Stimulated activated CD4-positive, alpha-beta T cell treated with anti-CD3 and anti-CD28 coated beads, Interleukin-1b, Interleukin-23, amount 100 ng/mL, for 24 hours (primary cell): ENCODE measurements around the gene SLC25A47.

Source experiments
- DNase-seq, 4 experiments: peaks; one replicate each; pipeline ENCODE4 v3.0.0-alpha.2; 2020; ENCODE audit warnings: low read depth in 4 of 4, low spot score in 1 of 4

The SLC25A47 gene

DNA sequence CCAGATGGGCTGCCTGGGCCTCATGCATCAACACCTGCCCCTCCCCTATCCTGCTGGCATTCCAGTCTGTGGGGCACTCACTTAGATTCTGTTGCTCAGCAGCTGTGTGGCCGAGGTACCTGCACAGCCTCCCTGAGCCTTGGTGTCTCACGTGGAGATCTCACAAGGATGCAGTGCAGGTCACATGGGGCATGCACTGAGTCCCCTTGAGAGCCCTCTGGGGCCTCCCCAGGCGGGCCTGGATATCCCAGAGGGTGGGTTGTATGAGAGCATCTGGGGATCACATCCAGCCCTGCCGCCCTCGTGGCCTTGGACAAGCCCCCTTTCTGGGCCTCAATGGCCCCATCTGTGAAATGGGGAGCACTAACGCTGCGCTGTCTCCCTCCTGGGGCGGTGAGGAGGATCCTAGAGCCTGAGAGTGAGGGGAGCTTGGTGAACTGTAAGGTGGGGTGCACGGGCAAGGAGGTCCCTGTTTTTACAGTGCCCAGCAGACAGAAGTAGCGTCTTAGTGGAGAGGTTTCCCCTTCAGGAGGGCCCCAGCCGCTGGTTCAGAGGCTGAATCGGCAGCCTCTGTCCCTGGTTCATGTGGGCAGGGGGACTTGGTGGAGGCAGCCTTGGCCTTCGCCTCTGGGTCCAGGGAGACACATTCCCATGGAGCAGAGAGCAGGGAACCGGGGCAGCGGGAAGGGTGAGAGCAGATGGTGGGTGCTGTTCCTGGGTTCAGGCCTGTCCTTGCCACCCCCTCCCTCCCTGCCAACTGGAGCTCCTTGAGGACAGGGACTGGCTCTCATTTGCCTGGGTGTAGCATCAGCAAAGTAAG, 791 bp upstream of the SLC25A47 start:
- no peak for DNase-seq

DNA sequence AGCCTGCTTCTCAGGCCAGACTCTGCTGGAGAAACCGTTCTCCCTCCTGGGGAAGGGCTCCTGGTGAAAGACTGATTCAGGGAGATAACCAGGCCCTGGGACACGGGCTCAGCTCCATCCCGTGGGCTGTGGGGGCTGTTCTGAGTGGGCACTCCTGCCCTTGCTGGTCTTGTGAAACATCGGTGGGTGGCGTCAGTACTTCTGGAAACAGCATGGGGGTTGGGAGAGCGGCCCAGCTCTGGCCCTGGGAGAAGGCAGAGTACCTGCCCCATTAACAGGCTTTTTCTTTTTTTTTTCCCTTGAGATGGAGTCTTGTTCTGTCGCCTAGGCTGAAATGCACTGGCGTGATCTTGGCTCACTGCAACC, 786 bp downstream of the SLC25A47 start:
- DNase-seq = no peak

DNA sequence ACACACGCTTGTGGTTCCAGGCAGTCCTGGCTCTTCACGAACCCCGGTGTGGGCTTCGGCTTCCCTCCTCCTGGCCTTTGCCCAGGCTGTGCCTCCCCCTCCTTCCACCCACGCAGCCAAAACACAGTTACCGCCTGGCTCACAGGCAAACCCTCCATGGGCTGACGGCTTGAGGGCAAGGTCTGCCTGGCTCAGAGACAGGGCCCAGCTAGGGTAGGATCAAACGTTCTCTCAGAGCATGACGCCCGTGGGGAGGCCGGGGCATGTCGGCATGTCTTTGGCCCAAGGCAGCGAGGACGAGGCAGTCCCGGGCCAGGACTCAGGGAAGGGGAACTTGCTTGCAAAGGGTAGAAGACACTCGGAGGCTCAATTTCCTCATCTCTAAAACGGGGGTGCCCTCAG, 2.1 kb downstream of the SLC25A47 start:
- no peak for DNase-seq

DNA sequence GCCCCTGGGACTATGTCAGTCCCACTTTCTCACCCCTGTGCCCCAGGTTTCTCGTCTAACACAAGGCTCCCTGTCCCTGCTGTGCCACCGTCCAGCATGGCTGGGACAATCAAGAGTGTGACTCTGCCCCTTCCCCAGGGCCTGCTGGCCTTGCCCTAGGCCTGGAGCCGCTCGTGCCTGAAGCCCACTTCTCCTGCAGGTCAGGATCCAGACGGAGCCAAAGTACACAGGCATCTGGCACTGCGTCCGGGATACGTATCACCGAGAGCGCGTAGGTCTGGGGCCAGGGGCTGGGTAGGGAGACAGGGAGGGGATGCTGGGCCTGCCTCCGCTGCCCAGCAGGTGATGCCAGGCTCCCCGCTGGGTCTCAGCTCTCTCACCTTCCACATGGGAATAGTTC, 2.8 kb downstream of the SLC25A47 start:
- no peak for DNase-seq

DNA sequence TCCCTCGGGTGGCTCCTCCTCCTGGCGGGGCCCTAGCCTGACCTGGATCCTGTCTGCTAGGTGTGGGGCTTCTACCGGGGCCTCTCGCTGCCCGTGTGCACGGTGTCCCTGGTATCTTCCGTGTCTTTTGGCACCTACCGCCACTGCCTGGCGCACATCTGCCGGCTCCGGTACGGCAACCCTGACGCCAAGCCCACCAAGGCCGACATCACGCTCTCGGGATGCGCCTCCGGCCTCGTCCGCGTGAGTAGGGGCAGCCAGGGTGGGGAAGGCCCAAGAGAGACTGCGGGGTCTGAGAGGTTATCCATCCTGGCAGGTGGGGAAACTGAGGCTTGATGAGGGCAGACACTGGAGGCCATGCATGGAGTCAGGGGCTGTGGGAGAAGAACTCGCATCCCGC, 4.0 kb downstream of the SLC25A47 start:
- no peak for DNase-seq

DNA sequence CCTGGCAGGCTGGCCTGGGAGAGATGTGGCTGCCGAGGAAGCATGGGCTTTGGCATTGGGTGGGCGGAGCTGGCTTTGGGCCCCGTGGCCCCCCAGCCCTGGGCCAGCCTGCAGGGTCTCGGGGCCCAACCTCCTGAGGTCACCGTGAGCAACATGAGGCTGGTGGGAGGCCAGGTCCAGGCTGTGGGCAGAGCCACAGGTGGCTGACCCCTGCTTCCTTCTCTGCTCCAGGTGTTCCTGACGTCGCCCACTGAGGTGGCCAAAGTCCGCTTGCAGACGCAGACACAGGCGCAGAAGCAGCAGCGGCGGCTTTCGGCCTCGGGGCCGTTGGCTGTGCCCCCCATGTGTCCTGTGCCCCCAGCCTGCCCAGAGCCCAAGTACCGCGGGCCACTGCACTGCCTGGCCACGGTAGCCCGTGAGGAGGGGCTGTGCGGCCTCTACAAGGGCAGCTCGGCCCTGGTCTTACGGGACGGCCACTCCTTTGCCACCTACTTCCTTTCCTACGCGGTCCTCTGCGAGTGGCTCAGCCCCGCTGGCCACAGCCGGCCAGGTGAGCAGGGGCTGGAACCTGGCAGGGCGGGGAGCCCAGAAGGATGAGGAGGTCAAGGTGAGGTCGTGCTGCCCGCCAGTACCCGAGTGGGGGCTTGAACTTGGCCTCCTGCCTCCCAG, 5.5 kb downstream of the SLC25A47 start:
- no peak for DNase-seq

DNA sequence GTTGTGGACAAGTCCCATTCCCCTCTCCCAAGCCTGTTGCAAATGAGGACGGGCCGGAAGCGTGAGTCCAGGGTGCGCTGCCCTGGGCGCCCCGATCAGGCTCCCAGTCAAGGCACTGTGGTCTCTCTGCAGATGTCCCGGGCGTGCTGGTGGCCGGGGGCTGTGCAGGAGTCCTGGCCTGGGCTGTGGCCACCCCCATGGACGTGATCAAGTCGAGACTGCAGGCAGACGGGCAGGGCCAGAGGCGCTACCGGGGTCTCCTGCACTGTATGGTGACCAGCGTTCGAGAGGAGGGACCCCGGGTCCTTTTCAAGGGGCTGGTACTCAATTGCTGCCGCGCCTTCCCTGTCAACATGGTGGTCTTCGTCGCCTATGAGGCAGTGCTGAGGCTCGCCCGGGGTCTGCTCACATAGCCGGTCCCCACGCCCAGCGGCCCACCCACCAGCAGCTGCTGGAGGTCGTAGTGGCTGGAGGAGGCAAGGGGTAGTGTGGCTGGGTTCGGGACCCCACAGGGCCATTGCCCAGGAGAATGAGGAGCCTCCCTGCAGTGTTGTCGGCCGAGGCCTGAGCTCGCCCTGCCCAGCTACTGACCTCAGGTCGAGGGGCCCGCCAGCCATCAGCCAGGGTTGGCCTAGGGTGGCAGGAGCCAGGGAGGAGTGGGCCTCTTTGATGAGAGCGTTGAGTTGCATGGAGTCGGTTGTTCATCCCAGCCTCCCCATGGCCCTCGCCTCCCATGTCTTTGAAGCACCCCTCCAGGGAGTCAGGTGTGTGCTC, 6.3 kb downstream of the SLC25A47 start:
- DNase-seq = no peak

DNA sequence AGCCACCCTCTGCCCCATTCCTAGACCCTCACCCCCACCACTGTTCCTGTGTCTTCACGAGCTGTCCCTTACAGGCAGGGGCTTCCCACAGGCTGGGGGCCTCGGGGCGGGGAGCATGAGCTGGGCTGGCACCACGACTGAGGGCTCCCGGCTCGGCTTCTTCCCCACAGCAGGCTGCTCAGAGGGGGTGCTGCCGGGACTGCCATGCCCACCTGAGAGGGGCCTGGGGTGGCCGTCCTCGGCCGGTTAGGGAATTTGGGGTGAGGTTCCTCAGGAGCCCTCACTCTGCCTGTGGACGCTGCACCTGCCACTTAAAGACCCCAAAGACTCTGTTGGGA, 6.8 kb downstream of the SLC25A47 start:
- no peak for DNase-seq

DNA sequence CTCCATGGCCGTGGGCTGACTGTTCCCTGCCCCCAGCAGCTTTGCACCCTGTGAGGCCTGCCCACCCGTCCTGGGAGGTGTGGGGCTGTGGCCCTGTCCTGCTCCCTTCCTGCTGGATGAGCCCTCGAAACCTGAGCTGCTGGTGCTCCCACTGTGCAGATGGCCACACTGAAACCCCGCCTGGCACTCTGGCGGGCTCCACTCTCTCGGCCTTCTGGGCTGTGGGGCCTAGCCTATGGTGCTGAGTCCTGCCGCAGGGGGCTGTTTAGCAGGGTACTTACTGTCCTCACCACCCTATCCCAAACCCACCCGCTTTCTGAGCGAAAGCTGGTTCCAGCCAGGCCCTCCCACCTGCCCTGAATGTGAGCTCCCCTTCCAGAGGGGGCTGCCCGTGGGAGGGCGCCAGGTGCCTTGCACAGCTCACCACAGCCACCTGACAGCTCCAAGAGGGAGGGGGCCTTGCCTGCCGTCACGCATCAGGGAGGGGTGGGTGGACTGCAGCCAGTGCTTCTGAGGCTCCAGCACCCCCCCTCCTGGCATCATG, 7.3 kb downstream of the SLC25A47 start:
- DNase-seq = no peak

DNA sequence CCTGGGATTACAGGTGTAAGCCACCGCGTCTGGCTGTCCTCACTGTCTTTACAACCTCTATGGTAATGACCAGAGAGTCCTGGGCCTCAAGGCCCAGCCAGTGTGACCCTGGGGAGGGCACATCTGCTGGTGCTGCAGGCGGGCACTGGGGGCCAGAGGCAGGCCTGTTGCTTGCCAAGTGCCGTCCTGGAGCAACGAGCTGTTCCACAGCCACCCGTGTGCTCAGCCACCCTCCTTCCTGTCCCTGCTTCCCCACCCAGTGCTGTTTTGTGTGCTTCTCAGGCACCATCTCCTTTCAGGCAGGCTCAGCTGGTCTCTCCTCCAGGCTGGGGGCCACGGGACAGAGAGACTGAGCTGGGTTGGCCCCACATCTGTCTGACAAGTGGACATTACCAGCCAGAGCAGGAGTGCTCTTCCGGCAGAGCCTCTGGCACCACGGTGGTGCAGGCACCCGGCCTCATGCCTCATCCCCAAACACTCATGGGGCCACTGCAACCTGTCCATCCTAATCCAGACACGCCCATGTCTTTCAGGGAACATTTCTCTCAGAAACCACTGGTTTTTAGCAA, 9.0 kb downstream of the SLC25A47 start:
- no peak for DNase-seq

DNA sequence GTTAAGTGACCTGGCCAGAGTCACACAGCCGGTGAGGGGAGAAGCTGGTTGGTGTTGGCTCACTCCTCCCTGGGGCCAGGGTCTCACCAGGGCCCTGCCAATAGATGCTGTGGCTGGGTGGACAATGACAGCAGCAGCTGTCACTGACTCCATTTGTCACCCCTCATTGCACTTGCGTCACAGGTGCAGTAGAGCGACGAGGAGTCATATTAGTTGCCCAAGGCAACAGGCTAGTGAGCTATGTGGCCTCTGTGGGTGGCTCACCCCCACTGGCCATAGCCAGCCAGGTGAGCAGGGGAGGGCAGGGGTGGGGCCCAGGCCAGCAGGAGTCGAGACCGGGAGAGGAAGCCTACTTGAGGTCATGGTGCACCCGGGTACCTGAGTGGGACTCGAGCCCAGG, 9.7 kb downstream of the SLC25A47 start:
- DNase-seq = no peak

DNA sequence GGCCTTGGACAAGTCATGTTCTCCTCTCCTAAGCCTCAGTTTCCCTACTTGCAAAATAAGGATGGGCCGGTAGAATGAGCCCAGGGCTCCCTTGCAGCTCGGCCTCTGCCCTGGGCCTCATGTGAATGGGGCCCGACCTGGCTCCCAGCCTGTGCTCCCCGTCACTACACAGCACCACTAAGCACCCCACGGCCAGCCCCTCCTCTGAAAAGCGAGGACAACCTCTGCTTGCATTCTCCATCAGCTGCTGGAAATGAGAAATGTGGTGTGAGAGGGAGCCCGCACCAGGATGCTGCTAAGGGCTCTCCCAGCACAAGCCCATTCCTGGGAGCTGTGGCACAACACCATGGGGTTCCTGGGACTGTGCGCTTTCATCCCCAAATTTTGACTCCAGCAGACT, 10.2 kb downstream of the SLC25A47 start:
- no peak for DNase-seq

DNA sequence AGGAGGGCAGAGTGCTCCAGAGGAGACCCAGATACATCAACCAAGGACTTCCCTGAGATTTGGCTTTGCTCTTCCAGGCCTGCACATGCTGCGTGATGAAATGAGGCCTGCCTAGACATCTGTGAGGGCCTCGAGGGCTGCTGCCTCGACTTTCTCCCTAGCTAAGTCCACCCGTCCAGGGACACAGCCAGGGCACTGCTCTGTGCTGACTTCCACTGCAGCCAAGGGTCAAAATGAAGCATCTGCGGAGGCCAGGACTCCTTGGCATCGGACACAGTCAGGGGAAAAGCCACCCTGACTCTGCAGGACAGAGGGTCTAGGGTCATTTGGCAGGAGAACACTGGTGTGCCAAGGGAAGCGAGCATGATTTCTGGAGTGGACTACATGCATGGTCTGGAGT, 10.7 kb downstream of the SLC25A47 start:
- DNase-seq = no peak

DNA sequence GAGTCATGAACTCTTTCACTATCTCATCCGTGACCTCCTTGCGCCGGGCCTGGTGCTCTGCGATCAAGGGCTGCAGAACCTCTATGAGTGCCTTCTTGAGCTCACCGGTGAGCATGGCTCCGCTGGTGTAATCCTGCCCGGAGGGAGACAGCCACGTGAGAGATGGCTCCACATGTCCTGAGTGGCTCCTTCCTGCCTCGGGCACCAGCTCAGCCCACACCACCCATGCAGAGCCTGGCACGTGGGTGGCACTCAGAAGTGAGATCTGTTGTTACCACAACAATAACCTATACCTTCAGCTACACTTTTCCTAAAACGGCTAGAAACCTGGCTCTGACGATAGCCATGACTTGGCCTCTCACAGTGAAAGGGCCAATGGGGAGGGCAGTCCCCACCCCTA, 11.8 kb downstream of the SLC25A47 start:
- no peak for DNase-seq

DNA sequence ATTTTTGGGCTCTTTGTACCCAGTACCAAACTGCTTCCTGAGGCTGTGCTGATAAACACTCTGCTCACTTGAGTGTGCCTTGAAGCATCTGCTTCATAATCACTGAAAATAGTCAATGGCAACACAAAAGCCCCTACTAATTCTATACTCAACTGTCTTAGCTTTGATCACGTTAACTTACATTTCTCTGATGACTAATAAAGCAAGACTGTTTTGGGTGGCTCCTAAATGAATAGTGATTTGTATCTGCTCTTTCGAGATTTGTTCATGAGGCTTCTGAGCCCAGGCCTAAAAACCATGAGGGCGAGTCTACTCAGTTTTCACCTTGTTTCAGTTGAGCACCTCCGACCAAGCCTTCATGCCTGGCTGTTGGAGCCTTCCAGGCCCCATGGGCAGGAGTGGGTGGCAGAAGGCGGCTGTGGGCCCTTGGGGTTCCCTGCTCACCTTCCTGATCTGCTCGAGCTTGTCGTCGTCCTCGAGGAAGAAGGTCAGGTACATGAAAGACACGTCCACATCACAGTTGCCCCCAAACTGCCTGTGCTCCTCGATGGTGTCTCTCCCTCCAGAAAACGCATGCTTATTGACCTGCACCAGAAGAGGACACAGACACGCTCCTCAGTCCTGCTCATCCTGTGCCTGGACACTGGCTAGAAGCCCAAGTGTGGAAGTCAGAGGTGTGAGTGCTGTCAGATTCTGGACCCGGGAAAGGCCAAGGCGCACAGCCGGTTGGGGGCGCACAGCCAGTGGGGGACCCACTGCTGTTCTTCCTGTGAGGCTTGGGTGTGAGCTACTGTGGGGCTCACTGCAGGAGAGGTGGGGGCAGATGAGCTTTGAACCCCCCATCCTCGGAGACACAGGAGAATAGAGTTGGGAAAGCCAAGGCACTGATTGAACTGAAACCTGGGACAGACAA, 13.7 kb downstream of the SLC25A47 start:
- DNase-seq = no peak

DNA sequence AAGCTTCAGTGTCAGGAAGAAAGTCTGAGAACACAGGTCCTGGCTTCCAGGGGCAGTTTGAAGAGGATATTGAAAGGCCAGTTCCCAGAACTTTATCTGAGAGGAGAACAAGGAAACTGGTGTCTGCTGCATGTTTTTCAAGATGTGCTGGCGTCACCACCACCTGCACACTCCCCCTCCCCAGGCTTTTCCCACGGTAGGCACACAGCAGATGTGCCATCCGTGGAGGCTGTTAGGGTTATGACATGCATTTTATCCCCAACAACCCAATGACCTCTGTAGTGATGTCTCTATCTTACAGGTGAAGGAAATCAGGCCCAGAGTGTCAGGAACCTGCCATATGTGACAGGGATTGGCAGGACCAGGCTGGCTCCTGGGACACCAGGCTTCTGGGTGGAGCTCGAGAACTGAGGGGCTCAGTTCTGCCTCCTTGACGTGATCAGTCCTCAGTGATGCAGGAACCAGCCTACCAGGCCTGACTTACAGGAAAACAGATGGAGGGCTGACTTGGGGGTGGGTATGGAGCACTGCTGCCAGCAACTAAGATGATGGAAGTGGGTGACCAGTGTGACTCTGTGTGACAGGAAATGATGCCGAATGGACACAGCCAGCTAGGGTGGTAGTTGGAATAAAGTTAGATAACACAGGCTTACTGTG, 16.8 kb downstream of the SLC25A47 start:
- no peak for DNase-seq

DNA sequence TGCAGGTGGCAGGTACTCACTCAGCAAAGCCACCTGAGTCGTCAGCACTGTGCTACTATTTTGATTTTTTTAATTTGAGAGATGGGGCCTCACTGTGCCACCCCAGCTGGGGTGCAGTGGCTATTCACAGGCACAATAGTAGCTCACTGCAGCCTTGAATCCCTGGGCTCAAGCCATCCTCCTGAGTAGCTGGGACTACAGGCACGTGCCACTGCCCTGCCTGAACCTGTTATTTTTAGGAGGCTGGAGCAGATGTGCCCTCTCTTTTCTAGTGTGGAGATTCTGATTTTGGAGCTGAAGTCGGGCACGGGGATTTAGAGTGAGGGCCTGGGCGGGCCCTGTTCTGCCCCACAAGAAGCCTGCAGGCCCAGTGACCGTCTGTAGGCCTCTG, 17.3 kb downstream of the SLC25A47 start:
- DNase-seq = no peak

DNA sequence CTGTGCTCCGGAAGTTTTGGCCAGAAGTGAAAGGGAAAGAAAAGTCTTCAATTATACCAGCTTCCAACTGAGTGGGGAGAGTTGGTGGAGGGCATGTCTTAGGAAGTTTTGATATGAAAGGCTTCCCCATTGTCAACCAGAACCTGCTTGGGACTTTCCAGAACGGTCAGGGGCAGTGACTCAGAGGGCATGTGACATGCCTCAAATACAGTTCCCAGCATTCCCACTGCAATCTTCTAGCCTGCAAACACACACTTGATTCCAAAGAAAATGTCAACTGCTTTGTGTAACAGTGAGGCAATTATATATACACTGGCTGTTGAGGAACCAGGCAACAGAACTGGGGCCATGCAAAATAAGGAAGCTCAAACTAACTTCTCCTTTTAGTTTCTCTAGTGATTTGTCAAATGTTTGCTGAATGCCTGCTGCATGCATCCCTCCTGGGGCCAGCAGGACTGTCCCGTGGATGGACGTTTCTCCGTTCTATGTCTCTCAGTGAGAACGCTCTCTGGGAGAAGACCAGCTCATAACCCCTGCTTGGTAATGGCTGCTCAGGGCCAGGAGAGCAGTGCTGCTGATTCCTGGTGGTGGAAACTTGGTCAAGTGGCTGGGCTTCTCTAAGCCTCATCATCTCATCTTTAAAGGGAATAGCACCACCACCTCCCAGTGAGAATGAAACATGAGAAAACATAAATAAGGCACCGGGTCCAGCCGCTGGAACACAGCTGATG, 18.3 kb downstream of the SLC25A47 start:
- DNase-seq = no peak

DNA sequence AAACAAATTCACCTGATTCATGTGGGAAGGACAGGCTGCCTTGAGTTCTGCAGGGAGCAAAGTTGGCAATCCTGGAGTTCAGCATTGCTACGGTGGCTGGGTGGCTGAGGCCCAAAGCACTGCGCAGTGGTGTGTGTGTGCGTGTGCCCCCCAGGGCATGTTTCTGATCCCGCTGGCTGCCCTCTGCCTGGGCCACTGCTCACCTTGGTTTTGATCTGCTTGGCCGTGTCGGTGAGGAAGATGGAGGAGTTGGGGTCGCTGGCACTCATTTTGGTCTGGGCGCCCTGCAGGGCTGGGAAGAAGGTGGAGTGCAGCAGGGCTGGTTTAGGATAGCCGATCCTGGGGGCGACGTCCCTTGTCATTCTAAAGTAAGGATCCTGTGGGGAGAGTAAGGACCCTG, 19.1 kb downstream of the SLC25A47 start:
- no peak for DNase-seq
